SJCRH30 (cell line): ENCODE results near the gene MAML3. TPM values are rescaled to one million over a fixed set of nuclear protein-coding genes. Genes with fewer than 3 reads are reported as not detected.

Experiments
- DNase-seq, 2 experiments: peaks; one replicate each; pipeline ENCODE4 v3.0.0-alpha.2; 2015 to 2020
- H3K27ac ChIP-seq: fragments of 250-450 bp; sonication (Bioruptor Pico); 2 replicates; pipeline ENCODE4 v1.5.1; 2020; ENCODE audit warnings: mild to moderate bottlenecking, moderate library complexity
- H3K27me3 ChIP-seq: fragments of 250-450 bp; sonication (Bioruptor Pico); 2 replicates; pipeline ENCODE4 v1.5.1; 2020; ENCODE audit warnings: mild to moderate bottlenecking, moderate library complexity
- H3K36me3 ChIP-seq: fragments of 250-450 bp; sonication (Bioruptor Pico); 2 replicates; pipeline ENCODE4 v1.5.1; 2020; ENCODE audit warnings: mild to moderate bottlenecking, moderate library complexity
- H3K4me1 ChIP-seq: fragments of 250-450 bp; sonication (Bioruptor Pico); 2 replicates; pipeline ENCODE4 v1.5.1; 2020; ENCODE audit warnings: mild to moderate bottlenecking, moderate library complexity
- H3K4me3 ChIP-seq: fragments of 250-450 bp; sonication (Bioruptor Pico); 2 replicates; pipeline ENCODE4 v1.5.1; 2020; ENCODE audit warnings: mild to moderate bottlenecking, moderate library complexity
- H3K9me3 ChIP-seq: fragments of 250-450 bp; sonication (Bioruptor Pico); replicated peaks from 2 replicates; pipeline ENCODE4 v1.5.1; 2020; ENCODE audit warnings: mild to moderate bottlenecking, moderate library complexity
- total RNA-seq: library from RNA; depleted of rRNA; stranded (reverse); fragments of >200 nt; shearing (Covaris generic); gene quantifications from 2 replicates; pipeline ENCODE4 v1.2.3, GENCODE V29; 2014

MAML3 gene
- total RNA-seq, 1 experiment from 2014 or later: 0.42 TPM

GRCh38 chr4:140048419-140048995 lies 105.5 kb downstream of the MAML3 start:
- H3K4me1 ChIP-seq: peaks cover 18% of the 10 kb centered on the region
- no peak for DNase-seq
- no peaks in the 10 kb centered on the region for H3K9me3 ChIP-seq
- no peaks in the 10 kb centered on the region for H3K27me3 ChIP-seq
- H3K4me3 ChIP-seq: no peak overlapping the region
- no peaks in the 10 kb centered on the region for H3K36me3 ChIP-seq
- no peak overlapping the region for H3K27ac ChIP-seq

DNA sequence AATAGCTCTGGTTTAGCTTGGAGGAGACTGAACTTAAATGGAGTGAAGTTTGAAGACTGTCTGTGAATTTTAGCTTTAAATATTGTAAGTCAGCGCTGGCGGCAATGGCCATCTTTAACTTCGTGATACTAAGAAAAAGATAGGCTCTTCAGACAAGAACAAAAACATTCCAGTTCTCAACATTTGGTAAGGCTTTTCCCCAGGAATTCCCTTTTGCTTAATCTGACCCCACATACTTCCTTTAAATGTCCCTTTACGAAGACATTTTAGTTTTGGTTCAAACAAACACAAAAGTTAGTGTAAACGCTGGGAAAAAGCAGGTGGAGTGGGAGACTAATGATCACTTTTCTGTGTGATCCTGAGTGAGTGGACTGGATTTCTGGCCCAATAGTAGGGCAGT lies 106.2 kb downstream of the MAML3 start:
- Histone ChIP-seq H3K9me3 (no peaks in the 10 kb centered on the region), H3K27me3 (no peaks in the 10 kb centered on the region), H3K4me1 (peaks cover 18% of the 10 kb centered on the region), H3K36me3 (no peaks in the 10 kb centered on the region), H3K4me3 (no peak overlapping the region), H3K27ac (no peak overlapping the region)
- no peak for DNase-seq

GRCh38 chr4:140047017-140047640 lies 106.9 kb downstream of the MAML3 start:
- peaks cover 18% of the 10 kb centered on the region for H3K4me1 ChIP-seq
- no peaks in the 10 kb centered on the region for H3K36me3 ChIP-seq
- H3K4me3 ChIP-seq: no peak overlapping the region
- H3K27me3 ChIP-seq: no peaks in the 10 kb centered on the region
- DNase-seq: no peak
- H3K9me3 ChIP-seq: no peaks in the 10 kb centered on the region
- H3K27ac ChIP-seq: no peak overlapping the region

- Histone ChIP-seq H3K9me3 (no peaks in the 10 kb centered on the region), H3K27ac (no peak overlapping the region), H3K4me1 (peaks cover 18% of the 10 kb centered on the region), H3K4me3 (no peak overlapping the region), H3K36me3 (no peaks in the 10 kb centered on the region), H3K27me3 (no peaks in the 10 kb centered on the region)
- DNase-seq: no peak
Measured at GRCh38 chr4:140046543-140046942, 107.4 kb downstream of the MAML3 start.

DNA sequence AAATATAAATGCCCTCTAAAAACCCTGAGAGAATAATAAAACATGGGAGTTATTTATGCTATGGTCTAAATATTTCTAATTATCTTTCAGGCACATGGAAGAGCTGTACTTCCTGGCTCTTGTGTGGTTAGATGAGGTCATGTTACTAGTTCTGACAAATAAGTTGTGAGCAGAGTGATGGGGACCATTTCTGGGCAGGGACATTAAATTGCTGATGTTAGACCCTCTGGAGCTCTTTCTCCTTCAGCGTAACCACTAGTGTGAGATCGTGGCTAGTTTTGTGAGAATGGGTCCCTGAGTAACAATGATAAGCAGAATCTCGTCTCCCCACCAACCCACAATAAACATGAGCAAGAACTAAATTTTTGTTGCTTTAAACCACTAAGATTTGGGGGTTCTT lies 108.0 kb downstream of the MAML3 start:
- Histone ChIP-seq H3K4me1 (peaks cover 18% of the 10 kb centered on the region), H3K36me3 (no peaks in the 10 kb centered on the region), H3K9me3 (no peaks in the 10 kb centered on the region), H3K27ac (no peak overlapping the region), H3K4me3 (no peak overlapping the region), H3K27me3 (no peaks in the 10 kb centered on the region)
- DNase-seq: no peak

GRCh38 chr4:140044337-140044902 lies 109.6 kb downstream of the MAML3 start:
- no peaks in the 10 kb centered on the region for H3K27me3 ChIP-seq
- H3K36me3 ChIP-seq: no peaks in the 10 kb centered on the region
- H3K4me1 ChIP-seq: peaks cover 11% of the 10 kb centered on the region
- no peak overlapping the region for H3K27ac ChIP-seq
- H3K4me3 ChIP-seq: no peak overlapping the region
- DNase-seq: no peak
- H3K9me3 ChIP-seq: no peaks in the 10 kb centered on the region

GRCh38 chr4:140042634-140043033 lies 111.3 kb downstream of the MAML3 start:
- Histone ChIP-seq H3K4me1 (peaks cover 10% of the 10 kb centered on the region), H3K36me3 (no peaks in the 10 kb centered on the region), H3K27me3 (no peaks in the 10 kb centered on the region), H3K4me3 (no peak overlapping the region), H3K27ac (no peak overlapping the region), H3K9me3 (no peaks in the 10 kb centered on the region)
- no peak for DNase-seq

- H3K27ac ChIP-seq: no peak overlapping the region
- no peaks in the 10 kb centered on the region for H3K36me3 ChIP-seq
- H3K9me3 ChIP-seq: no peaks in the 10 kb centered on the region
- H3K4me1 ChIP-seq: no peaks in the 10 kb centered on the region
- no peaks in the 10 kb centered on the region for H3K27me3 ChIP-seq
- no peak overlapping the region for H3K4me3 ChIP-seq
- DNase-seq: no peak
Measured at GRCh38 chr4:140038031-140038533, 115.9 kb downstream of the MAML3 start.

GRCh38 chr4:140037353-140038030 lies 116.5 kb downstream of the MAML3 start:
- Histone ChIP-seq H3K4me3 (no peak overlapping the region), H3K9me3 (no peaks in the 10 kb centered on the region), H3K27ac (no peak overlapping the region), H3K4me1 (no peaks in the 10 kb centered on the region), H3K27me3 (no peaks in the 10 kb centered on the region), H3K36me3 (no peaks in the 10 kb centered on the region)
- no peak for DNase-seq

DNA sequence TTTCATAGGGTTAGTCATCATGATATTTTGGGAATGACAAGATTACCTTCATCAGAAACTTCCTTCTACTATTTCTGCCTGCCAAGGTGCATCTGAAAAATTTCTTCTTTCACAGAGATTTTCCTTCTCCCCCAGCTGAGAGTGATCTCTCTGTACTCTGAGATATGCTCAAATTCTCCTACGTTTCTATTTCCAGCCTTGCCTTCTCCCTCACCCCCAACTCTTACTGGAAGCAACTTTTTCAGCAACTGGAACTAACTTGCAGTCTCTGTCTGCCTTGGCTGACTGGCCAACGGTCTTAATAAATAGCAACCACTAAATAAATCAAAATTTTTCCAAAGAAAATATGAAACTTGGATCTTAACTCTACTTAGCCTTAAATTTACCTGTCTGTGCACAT lies 122.3 kb downstream of the MAML3 start:
- no peak overlapping the region for H3K27ac ChIP-seq
- no peaks in the 10 kb centered on the region for H3K4me1 ChIP-seq

DNA sequence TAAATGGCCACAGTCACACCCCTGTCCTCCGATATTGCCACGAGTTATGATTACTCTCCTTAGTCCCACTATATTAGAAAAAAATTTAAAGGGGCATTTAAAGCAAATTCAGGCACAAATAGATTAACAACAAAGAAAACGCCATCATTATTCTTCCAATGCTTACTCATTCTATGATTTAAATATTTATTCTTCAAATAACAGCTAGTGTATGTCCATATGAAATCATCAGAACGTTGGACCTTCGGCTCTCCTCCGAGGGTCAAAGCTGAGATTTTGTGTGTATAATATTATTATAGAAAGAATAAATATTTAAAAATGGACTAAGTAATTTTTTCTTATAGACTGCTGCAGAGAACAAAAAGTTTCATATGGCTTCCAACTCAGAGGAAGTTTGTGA lies 122.9 kb downstream of the MAML3 start:
- DNase-seq: no peak
- Histone ChIP-seq H3K27ac (no peak overlapping the region), H3K36me3 (no peaks in the 10 kb centered on the region), H3K4me3 (no peak overlapping the region), H3K4me1 (no peaks in the 10 kb centered on the region), H3K27me3 (no peaks in the 10 kb centered on the region), H3K9me3 (no peaks in the 10 kb centered on the region)

More for the DNA sequence above, 122.3 kb downstream of the MAML3 start:
- Histone ChIP-seq H3K4me3 (no peak overlapping the region), H3K27me3 (no peaks in the 10 kb centered on the region), H3K36me3 (no peaks in the 10 kb centered on the region), H3K9me3 (no peaks in the 10 kb centered on the region)
- DNase-seq: no peak

- no peaks in the 10 kb centered on the region for H3K36me3 ChIP-seq
- no peak for DNase-seq
- no peaks in the 10 kb centered on the region for H3K9me3 ChIP-seq
- H3K27me3 ChIP-seq: no peaks in the 10 kb centered on the region
- no peak overlapping the region for H3K27ac ChIP-seq
- no peak overlapping the region for H3K4me3 ChIP-seq
- H3K4me1 ChIP-seq: no peaks in the 10 kb centered on the region
Measured at GRCh38 chr4:140028676-140029517, 125.1 kb downstream of the MAML3 start.

GRCh38 chr4:140028101-140028500 lies 125.9 kb downstream of the MAML3 start:
- Histone ChIP-seq H3K4me3 (no peak overlapping the region), H3K27me3 (no peaks in the 10 kb centered on the region), H3K36me3 (no peaks in the 10 kb centered on the region), H3K27ac (no peak overlapping the region), H3K4me1 (no peaks in the 10 kb centered on the region), H3K9me3 (no peaks in the 10 kb centered on the region)
- no peak for DNase-seq

GRCh38 chr4:140027101-140027500 lies 126.9 kb downstream of the MAML3 start:
- Histone ChIP-seq H3K36me3 (no peaks in the 10 kb centered on the region), H3K9me3 (no peaks in the 10 kb centered on the region), H3K27me3 (no peaks in the 10 kb centered on the region), H3K4me1 (no peaks in the 10 kb centered on the region), H3K27ac (no peak overlapping the region), H3K4me3 (no peak overlapping the region)
- DNase-seq: no peak
